ENCODE results near the gene MAGI3.
"Not testable (repeated sequence)": the region's sequence is repeated elsewhere in the genome, so short reads cannot be mapped to it uniquely, and the experiment has no call there.

MAGI3 gene

GRCh38 chr1:113401067-113401466 lies 10.8 kb downstream of the MAGI3 start:
- no peak for DNase-seq

GRCh38 chr1:113401728-113402127 lies 11.4 kb downstream of the MAGI3 start:
- no peak for DNase-seq

DNA sequence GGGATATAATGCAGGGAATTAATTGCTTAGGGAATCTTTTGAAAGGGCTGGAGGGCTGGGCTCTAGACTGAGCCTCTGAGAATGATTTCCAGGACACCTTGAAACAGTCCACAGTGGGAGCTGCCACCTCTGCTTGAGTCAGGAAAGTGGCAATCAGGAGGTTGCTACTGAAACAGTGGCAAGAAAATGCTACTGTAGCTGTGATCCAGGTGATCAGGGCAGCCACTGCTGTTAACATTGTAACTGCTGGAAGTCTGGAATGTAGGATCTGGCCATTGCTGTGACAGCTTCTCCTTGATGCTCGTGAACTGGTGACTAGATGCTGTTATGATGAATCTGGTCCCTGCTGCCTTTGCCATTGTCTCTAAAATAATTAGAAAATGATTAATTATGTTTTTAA lies 12.8 kb downstream of the MAGI3 start:
- DNase-seq = no peak

- no peak for DNase-seq
These were observed 15.3 kb downstream of the MAGI3 start for GRCh38 chr1:113405573-113405972.

DNA sequence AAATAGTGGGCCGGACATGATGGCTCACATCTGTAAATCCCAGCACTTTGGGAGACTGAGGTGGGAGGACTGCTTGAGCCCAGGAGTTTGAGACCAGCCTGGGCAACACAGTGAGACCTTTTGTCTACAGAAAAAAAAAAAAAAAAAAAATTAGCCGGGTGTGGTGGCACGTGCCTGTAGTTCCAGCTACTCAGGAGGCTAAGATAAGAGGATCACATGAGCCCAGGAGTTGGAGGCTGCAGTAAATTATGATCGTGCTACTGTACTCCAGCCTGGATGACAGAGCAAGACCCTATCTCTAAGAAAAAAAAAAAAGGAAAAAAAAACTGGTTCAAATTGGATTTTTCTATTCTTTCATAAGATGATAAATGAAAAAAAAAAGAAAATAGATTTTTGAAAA lies 15.8 kb downstream of the MAGI3 start:
- DNase-seq = not testable (repeated sequence)

- no peak for DNase-seq
These were observed 19.0 kb downstream of the MAGI3 start for GRCh38 chr1:113409363-113409762.

DNA sequence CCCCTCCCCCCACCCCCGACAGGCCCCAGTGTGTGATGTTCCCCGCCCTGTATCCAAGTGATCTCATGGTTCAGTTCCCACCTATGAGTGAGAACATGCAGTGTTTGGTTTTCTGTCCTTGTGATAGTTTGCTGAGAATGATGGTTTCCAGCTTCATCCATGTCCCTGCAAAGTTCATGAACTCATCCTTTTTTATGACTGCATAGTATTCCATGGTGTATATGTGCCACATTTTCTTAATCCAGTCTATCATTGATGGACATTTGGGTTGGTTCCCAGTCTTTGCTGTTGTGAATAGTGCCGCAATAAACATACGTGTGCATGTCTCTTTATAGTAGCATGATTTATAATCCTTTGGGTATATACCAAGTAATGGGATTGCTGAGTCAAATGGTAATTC lies 21.7 kb downstream of the MAGI3 start:
- not testable (repeated sequence) for DNase-seq

DNA sequence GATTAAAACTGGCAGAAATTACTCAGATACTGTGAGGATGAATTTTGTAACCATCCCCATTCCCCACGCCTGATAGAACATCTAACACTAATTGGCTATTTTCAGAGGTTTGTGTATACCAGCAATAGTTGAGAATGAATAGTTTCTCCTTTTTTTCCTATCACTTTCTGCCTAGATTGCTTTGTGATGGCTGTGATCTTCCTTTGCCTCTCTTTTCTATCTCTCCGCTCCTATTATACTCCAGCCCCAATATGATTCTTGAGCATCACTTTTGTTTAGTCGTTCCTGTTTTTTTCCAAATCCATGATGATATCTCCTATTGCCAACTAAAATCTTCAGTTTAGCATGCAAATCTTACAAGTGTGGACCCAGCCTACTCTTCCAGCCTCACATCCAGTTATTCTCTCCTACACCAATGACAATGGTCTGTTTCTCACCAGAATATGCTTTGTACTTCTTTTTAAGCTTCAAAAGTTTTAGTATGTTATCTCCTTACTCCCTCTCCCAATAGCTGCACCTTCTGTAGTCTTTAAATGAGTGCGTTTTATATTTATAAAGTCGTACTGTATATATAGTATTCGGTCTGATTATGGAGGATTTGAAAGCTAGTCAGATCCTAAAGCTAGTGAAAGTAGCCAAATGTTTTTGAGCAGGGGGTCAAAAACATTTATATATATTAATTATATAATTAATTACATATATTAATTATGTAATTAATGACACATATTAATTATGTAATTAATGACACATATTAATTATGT lies 25.2 kb downstream of the MAGI3 start:
- DNase-seq = no peak

DNA sequence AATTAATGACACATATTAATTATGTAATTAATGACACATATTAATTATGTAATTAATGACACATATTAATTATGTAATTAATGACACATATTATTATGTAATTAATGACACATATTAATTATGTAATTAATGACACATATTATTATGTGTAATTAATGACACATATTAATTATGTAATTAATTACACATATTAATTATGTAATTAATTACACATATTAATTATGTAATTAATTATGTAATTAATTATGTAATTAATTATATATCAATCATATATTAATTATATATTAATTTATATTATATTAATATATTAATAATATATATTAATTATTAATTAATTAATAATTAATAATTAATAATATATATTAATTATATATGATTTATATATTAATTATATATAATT lies 25.8 kb downstream of the MAGI3 start:
- not testable (repeated sequence) for DNase-seq

DNA sequence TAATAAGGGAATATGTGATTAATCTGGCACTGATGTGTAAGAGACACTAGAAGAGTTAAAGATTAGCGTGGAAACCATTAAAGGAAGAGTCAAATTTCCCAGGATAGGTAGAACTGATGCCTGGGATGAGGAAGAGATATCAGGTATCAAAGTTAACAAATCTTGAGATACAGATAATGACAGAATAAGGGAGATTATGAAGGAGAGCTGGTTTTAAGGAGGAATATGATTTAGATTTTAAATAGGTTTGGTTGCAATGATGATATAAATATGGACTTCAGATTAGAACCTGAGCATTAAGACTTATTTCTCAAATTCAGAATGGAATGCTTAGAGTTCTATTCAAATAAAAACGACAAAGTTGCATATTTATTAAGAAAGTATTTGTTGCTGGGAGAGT lies 26.2 kb downstream of the MAGI3 start:
- no peak for DNase-seq

DNA sequence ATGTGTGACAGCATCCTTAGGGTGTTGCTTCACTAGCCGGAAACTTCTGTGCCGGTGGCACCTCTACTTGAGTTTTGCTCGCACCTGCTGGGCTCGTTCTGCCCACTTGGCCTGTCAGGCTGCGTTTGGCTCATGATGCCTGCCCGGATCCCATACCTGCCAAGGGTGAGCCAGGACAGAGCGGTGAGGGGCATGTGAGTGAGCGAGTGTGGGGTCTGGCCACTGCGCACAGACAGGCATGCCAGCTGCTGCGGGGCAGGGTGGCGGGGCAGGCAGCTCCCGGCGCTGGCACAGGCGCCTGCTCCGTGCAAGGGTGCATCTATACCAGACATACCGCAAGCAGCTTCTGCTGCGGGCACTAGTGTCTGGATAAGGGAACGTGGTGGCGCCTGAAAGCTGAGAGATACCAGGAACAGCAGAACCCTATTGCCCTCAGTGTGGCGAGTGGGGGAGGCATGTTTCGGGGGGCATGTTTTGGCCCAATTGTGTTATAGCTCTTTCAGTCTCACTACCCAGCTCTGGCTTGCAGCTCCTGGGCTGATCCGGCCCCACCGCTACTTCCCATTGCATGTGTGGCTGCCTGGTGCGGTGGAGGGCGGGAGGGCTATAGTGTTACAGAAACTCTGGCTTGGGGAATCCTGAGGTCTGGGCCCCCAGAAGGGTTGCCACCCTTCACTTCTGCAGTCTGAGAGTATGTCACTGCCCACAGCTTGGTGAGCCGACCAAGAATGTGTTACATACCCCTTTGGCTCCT lies 32.2 kb downstream of the MAGI3 start:
- DNase-seq = no peak

DNA sequence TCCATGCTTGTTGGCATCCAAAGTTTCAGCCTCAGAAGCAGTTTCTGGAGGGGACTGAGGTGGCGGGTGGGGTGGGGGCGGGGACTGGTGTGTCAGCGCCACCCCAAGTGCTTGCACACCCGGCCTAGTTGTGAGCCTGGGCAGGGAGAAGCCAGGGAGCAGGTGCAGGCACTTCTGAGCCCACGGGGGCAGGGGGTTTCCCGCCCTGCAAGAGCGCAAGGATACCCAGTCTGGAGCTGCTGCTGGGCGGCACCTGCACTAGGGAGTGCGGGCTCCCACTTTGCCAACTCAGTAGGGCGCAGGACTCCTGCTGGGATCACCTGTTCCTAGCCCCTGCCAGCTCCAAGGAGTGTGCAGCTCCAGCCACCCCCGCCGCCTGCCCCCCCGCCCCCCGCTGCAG lies 33.5 kb downstream of the MAGI3 start:
- no peak for DNase-seq

GRCh38 chr1:113429461-113430153 lies 39.3 kb downstream of the MAGI3 start:
- no peak for DNase-seq

DNA sequence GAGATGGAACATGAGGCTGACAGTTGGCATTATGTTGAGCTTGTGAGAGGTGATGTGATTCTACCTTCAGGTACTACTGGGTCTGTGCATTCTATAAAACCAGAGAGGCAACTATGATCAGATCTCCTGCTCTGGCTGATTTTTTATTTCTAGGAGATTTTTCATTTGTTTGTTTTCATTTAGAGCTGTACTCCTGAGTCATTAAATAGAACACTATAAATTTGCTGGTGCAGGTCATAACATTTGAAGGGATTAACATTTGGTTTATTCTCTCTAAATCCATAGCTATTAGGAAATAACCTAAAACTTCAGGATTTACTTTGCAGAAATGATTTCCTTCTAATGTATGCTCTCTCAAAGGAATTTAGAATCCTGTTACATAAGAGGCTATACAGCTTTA lies 42.9 kb downstream of the MAGI3 start:
- DNase-seq = no peak

DNA sequence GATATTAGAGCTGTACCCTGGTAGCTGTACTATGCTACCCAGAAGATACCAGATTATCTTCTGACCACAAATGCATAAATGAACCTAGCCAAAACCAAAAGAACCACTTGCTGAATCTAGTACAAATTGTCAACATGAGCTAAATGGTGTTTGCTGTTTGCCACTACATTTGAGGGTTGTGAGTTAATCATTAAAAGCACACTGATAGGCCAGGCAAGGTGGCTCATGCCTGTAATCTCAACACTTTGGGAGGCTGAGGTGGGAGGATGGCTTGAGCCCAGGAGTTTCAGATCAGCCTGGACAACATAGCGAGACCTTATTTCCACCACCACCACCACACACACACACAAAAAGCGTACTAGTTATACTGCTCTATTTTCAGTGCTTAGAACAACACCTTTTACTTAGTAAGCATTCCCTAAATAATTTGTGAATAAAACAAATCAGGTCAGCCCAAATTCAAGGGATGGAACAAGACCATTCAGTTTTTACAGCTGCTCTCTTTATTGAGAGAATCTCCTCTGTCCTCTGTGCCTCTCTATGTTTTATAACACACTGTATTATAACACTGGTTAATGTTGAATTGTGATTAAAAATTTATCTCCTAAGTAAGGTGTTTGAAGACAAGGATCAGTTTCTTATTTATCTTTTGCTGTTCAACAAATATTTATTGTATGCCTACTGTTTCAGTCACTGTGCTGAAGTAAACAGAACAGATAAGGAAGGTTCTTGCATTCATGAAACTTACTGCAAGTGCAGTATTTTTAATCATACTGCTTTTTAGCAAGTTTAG lies 44.0 kb downstream of the MAGI3 start:
- no peak for DNase-seq

- no peak for DNase-seq
These were observed 44.5 kb downstream of the MAGI3 start for GRCh38 chr1:113434874-113435175.

GRCh38 chr1:113437554-113438341 lies 47.4 kb downstream of the MAGI3 start:
- DNase-seq = no peak

DNA sequence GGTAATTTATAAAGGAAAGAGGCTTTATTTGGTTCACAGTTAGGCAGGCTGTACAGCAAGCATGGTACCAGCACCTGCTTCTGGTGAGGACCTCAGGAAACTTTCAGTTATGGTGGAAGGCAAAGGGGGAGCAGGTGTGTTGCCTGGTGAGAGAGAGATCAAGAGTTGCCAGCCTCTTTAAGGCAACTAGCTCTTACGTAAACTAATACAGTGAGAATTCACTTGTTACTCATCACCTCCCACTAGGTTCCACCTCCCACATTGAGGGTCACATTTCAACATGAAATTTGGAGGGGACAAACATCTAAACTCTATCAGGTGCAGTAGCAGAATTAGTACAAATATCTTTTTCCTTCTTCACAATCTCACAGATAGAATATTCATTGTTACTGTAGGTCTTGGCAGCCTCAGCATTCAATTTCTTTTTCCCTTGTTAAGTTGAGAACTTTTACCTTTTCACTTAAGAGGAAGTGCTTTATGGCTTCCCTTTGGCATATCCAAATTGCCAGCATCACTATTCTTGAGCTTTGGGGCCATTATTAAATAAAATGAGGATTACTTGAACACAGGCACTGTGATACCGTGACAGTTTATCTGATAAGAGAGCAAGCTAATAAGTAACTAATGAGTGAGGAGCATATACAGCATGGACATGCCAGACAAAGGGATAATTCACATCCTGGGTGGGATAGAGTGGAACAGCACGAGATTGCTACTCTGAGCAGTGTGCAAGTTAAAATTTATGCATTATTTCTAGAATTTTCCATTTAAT lies 48.4 kb downstream of the MAGI3 start:
- no peak for DNase-seq

DNA sequence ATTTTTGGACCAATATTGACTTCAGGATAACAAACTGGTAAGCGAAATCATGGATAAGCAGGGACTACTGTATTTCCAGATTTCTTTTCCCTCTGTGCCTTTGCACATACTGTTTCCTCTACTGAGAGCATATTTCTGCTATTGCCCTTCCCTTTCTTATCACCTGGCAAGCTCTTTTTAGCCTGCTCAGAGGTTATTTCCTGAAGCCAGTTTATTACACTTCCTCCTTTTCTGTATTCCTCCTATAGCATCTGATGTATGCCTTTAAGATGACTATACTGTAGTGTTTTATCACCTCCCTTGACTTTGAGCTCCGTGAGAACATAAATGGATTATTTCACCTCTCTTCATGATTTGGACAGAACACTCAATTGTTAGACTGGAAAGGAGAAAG lies 49.0 kb downstream of the MAGI3 start:
- DNase-seq = no peak

GRCh38 chr1:113442131-113442530 lies 51.8 kb downstream of the MAGI3 start:
- no peak for DNase-seq

DNA sequence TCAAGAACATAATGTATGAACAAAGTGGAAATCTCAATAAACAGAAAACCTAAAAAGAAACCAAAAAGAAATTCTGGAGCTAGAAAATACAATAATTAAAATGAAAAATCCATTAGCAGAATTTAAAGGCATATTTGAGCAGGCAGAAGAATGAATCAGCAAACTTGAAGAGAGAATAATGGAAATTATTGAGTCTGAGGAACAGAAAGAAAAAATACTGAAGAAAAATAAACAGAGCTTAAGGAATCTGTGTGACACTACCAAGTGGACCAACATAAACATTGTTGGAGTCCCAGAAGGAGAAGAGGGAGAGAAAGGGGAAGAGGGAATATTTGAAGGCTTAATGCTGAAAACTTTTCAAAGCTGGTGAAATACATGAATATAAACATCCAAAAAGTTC lies 54.5 kb downstream of the MAGI3 start:
- no peak for DNase-seq

- DNase-seq = no peak
These were observed 61.4 kb downstream of the MAGI3 start for GRCh38 chr1:113451710-113452109.

Data from GOT3 (cell line).